H1 (cell line): Measurements from ENCODE around the gene JPT1. TPM values are rescaled to one million over a fixed set of nuclear protein-coding genes. Genes with fewer than 3 reads are reported as not detected.
A peak's percentile ranks its signal among the peaks of the same experiment; 100 is the strongest.

Source experiments
- RAD21 ChIP-seq, 2 experiments: IDR thresholded peaks in 1 of 2; conservative IDR thresholded peaks in 1 of 2; 2 replicates each; pipeline ENCODE4 v1.6.1; 2011; ENCODE audit warnings: low read depth in 2 of 2, low read length in 2 of 2, improper control_type of control experiment in 1 of 2, inconsistent platforms in 1 of 2, mild to moderate bottlenecking in 1 of 2, moderate library complexity in 1 of 2
- SRF ChIP-seq: IDR thresholded peaks from 2 replicates; pipeline ENCODE4 v1.6.1; 2011; ENCODE audit warnings: mild to moderate bottlenecking, low read depth, low read length, moderate library complexity
- polyA plus RNA-seq, 7 experiments: library from polyadenylated mRNA; depleted of rRNA in 3 of 7; stranded (reverse) in 5 of 7; unstranded in 2 of 7; fragments of >200 nt in 5 of 7; fragments of 200-250 nt in 2 of 7; gene quantifications; 1 replicate in 5 of 7; 2 replicates in 1 of 7; 4 replicates in 1 of 7; pipeline versions ENCODE4 v1.2.1 to v1.2.3, GENCODE V29; 2011 to 2013; ENCODE audit warnings: missing spikeins in 2 of 7, mixed read lengths in 2 of 7
- total RNA-seq: library from RNA; stranded (reverse); fragmentation: NEBNext Ultra II Directional; extraction: Animal tissue kit (Norgen Biotek cat#: 25700); gene quantifications from 2 replicates; pipeline ENCODE4 v1.2.1, GENCODE V29; 2021

JPT1 gene
- total and polyA plus RNA-seq, 2 of the 8 experiments (the other 6 are each of a cell fraction or from before 2014, with no cell fraction given): 154 to 369 TPM

GRCh38 chr17:75105126-75106080 is 48.9 kb downstream of the JPT1 start (continued):
- TF ChIP-seq RAD21 (IDR thresholded peaks at IDR 0.05 in 1 of 2, conservative IDR thresholded peaks at IDR 0.05 in 1 of 2; ENCODE audit: low read depth in 2 of 2, low read length in 2 of 2) (peak; percentile 58 to 63), SRF (no peak)
